Stimulated activated memory B cell treated with anti-CD40 and anti-IgM and Interleukin-4, amounts not matched to agents 10 μg/mL and 1 μg/mL and 100 μg/mL, for 72 hours (primary cell): ENCODE results near the gene CCNG2.
A peak's percentile ranks its signal among the peaks of the same experiment; 100 is the strongest.
"Not testable (repeated sequence)": the region's sequence is repeated elsewhere in the genome, so short reads cannot be mapped to it uniquely, and the experiment has no call there.

Experiments used
- ATAC-seq: fragments of 150-1000 bp; cut with Tn5 transposase; 2 replicates; pipeline ENCODE4 v1.10.0; 2021
- H3K27ac Mint-ChIP-seq: one replicate; pipeline ENCODE4 v1.8.0; 2022; ENCODE audit warnings: mild to moderate bottlenecking, mixed read lengths
- H3K27me3 Mint-ChIP-seq: one replicate; pipeline ENCODE4 v1.8.0; 2022; ENCODE audit warnings: mixed read lengths
- H3K36me3 Mint-ChIP-seq: one replicate; pipeline ENCODE4 v1.8.0; 2022; ENCODE audit warnings: mixed read lengths
- H3K4me1 Mint-ChIP-seq: one replicate; pipeline ENCODE4 v1.8.0; 2022; ENCODE audit warnings: mixed read lengths
- H3K4me3 Mint-ChIP-seq: one replicate; pipeline ENCODE4 v1.8.0; 2022; ENCODE audit warnings: mild to moderate bottlenecking, moderate library complexity, mixed read lengths
- H3K9me3 Mint-ChIP-seq: one replicate; pipeline ENCODE4 v1.8.0; 2022; ENCODE audit warnings: mixed read lengths

The CCNG2 gene

DNA sequence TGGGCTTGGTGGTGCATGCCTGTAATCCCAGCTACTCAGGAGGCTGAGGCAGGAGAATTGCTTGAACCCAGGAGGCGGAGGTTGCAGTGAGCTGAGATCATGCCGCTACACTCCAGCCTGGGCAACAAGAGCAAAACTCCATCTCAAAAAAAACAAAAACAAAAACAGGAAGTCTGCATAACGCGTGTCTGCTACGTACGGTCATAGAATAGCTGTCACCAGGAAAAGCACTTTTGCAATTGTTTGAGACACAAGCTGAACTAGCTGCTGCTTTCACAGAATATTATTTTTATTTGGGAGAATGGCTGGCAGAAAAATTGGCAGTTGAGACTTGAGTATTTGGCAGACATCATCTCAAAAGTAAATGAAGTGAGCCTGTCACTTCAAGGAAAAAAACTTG lies 19.6 kb upstream of the CCNG2 start:
- ATAC-seq, H3K9me3 Mint-ChIP-seq, H3K4me1 Mint-ChIP-seq, H3K27me3 Mint-ChIP-seq, H3K36me3 Mint-ChIP-seq: not testable (repeated sequence)
- Mint-ChIP-seq H3K4me3 (peak overlapping the region; percentile 50), H3K27ac (peak overlapping the region; percentile 55)

DNA sequence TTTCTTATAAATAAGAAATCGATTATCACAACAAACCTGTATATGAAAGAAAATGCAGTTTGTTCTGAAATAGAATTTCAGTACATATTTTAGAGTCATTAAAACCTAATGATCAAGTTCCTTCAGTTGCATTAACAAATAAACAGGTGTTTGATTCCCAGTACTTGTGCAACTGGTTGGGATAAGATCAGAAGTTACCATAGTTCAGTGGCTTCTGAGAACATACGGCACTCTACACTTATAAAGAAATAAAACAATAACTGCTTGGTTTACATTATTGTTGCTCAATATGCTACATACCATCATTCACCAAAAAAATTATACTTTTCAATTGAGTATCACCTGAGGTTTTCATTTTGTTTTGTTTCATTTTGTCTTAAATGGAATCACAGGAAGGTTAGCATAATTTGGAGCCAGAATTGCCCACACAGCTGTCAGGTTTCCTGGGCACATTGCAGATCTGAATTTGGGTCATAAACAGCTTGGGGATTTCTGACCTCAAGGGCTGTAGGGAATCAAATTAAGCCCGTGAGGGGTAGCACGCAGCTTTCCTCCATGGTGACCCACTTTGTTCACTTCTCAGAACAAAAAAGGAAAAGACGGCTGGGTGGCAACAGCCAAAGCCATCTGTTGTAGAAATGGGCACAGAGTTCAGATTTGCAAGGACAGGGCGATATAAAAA lies 14.9 kb upstream of the CCNG2 start:
- no peaks in the 10 kb centered on the region for H3K27me3 Mint-ChIP-seq
- no peak overlapping the region for H3K4me3 Mint-ChIP-seq
- ATAC-seq, result no peak
- H3K4me1 Mint-ChIP-seq, result peaks cover 17% of the 10 kb centered on the region
- H3K36me3 Mint-ChIP-seq, result no peaks in the 10 kb centered on the region
- H3K27ac Mint-ChIP-seq, result no peak overlapping the region
- no peaks in the 10 kb centered on the region for H3K9me3 Mint-ChIP-seq

DNA sequence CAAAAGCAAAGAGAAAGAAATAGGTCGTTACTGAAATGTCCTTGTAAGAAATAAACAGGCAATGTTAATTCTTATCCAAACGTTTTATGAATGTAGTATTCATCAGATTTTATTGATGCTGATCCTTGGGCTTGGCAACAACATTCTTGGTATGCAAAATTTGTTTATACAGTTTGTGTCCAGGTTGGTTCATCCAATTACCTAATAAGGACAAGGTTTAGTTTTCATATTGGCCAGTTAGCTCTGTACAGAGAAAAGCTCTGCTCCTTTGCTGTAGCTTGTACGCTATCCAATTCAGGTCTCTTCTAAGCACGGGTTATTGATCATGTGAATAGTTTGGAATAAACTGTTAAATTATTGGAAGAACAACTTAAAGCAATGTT lies 14.4 kb upstream of the CCNG2 start:
- Mint-ChIP-seq H3K36me3 (no peaks in the 10 kb centered on the region), H3K9me3 (no peaks in the 10 kb centered on the region), H3K27ac (no peak overlapping the region), H3K27me3 (no peaks in the 10 kb centered on the region), H3K4me1 (peaks cover 17% of the 10 kb centered on the region), H3K4me3 (no peak overlapping the region)
- no peak for ATAC-seq

DNA sequence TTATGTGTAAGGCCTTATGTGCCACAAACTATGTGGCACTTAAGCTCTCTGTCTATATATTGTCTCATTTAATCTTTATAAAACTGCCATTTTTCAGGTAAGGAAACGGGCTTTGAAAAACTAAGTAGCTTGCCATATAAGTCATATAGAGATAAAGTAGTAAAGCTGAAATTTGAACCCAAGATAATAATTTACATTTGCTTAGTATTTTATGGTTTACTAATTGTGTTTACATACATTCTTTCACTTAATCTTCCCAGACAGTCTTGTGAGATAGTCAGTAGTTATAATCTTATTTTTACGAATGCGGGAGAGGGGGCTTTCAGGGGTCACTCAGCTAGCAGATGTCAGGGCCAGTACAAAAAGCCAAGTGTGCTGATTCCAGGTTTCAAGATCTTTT lies 13.9 kb upstream of the CCNG2 start:
- H3K4me3 Mint-ChIP-seq, result no peak overlapping the region
- peaks cover 17% of the 10 kb centered on the region for H3K4me1 Mint-ChIP-seq
- H3K36me3 Mint-ChIP-seq, result no peaks in the 10 kb centered on the region
- no peak overlapping the region for H3K27ac Mint-ChIP-seq
- no peaks in the 10 kb centered on the region for H3K27me3 Mint-ChIP-seq
- ATAC-seq, result no peak
- no peaks in the 10 kb centered on the region for H3K9me3 Mint-ChIP-seq

DNA sequence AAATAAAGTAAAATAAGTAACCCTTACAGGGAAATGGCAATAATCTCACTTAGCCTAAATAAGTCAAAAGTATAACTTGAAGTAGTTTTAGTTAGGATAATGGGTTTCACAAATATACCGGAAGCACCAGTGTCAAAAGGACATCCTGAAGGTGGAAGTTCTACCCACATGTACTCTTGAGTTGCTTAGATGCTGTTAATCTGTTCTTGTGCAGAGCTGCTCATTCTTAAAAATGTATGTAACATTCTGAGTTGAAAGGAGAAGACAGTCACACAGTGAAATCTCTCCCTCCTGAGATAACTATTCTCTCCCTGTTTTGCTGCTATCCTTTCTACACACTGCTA lies 11.2 kb upstream of the CCNG2 start:
- no peaks in the 10 kb centered on the region for H3K9me3 Mint-ChIP-seq
- H3K4me1 Mint-ChIP-seq, result peaks cover 20% of the 10 kb centered on the region
- H3K4me3 Mint-ChIP-seq, result no peak overlapping the region
- no peaks in the 10 kb centered on the region for H3K36me3 Mint-ChIP-seq
- H3K27ac Mint-ChIP-seq, result peak overlapping the region; percentile 66
- no peaks in the 10 kb centered on the region for H3K27me3 Mint-ChIP-seq
- ATAC-seq, result no peak

DNA sequence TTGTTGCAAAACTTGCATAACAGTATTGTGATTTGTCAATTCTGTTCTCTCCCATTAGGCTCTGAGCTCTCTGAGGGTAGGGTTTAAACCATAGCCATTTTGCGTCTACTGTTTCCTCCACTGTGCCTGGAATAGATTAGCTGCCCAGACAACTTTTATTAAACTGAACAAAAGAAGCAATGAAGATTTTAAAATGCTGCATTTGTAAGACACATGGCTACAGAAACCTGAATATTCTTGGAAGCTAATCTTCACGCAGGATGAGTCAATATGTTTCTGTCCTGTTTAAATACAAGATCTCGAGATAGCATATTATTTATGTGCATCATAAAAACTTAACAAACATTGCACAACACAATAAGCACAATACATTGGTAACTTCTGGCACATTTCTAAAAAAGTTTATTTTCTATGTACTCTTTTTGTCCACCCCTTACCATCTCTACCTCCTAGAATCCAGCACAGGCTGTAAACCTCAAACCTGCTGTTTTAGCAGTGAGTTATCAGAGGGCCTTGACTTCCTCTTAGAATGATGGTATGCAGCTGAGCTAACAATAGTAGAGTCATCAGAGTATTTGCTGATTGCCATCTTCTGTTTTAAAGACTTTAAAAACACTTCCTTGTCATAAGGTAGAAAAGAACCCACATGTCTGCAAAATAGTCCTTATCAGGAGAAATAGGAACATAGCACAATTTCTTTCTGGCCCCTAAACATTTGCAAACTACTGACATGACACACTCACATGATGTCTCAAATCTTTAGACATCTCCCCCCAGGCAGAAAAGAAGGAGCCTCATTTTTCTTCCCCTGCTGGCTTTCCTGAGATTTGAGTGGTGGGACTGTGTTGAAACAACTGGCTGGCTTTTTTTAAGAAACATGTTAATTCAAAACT lies 10.6 kb upstream of the CCNG2 start:
- no peak for ATAC-seq
- Mint-ChIP-seq H3K4me3 (no peak overlapping the region), H3K4me1 (peaks cover 25% of the 10 kb centered on the region), H3K27ac (peak overlapping the region; percentile 66), H3K36me3 (no peaks in the 10 kb centered on the region), H3K9me3 (no peaks in the 10 kb centered on the region), H3K27me3 (no peaks in the 10 kb centered on the region)

DNA sequence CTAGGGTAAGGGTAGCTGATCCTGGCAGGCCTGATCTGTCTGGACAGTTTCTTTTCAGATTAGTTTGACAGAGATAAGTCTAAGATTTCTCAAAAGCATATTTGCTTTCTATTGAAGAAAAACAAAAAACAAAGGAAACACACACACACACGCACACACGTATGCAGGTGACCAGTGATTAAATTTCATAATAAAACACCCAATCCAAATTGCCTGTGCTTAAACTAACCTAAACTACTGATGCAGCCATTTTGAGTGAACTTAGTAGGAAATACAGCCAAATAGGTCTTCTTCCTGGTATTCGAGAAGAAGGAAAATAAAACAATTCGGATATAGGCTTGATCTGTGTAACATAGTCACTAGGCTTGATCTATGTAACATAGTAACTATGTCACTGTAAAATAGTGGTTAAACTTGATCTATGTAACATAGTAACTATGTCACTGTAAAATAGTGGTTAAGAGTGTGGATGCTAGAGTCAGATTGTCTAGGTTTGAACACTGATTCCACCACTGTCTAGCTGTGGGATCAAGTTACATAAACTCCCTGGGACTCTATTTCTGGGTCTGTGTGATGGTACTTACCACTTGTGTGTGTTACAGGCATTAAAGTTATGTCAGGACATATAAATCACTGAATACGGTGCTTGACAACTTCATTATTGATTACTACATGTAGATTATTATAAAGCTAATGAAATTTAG lies 9.8 kb upstream of the CCNG2 start:
- no peak for ATAC-seq
- Mint-ChIP-seq H3K9me3 (no peaks in the 10 kb centered on the region), H3K4me1 (peaks cover 26% of the 10 kb centered on the region), H3K27me3 (no peaks in the 10 kb centered on the region), H3K27ac (peak overlapping the region; percentile 66), H3K36me3 (no peaks in the 10 kb centered on the region), H3K4me3 (no peak overlapping the region)

DNA sequence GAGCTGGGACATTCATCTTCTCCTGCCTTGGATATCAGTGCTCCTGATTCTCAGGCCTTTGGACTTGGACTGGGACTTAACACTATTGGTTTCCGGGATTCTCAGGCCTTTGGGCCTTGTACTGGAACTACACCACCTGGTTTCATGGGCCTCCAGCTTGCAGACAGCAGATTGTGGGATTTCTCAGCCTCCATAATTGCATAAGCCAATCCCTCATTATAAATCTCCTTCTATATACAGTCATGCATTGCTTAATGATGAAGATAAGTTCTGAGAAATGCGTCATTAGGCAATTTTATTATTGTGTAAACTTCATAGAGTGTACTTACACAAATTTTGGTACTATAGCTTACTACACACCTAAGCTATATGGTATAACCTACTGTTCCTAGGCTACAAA lies 8.9 kb upstream of the CCNG2 start:
- H3K4me3 Mint-ChIP-seq, result no peak overlapping the region
- no peak for ATAC-seq
- peaks cover 35% of the 10 kb centered on the region for H3K4me1 Mint-ChIP-seq
- no peaks in the 10 kb centered on the region for H3K36me3 Mint-ChIP-seq
- no peaks in the 10 kb centered on the region for H3K9me3 Mint-ChIP-seq
- no peaks in the 10 kb centered on the region for H3K27me3 Mint-ChIP-seq
- no peak overlapping the region for H3K27ac Mint-ChIP-seq

DNA sequence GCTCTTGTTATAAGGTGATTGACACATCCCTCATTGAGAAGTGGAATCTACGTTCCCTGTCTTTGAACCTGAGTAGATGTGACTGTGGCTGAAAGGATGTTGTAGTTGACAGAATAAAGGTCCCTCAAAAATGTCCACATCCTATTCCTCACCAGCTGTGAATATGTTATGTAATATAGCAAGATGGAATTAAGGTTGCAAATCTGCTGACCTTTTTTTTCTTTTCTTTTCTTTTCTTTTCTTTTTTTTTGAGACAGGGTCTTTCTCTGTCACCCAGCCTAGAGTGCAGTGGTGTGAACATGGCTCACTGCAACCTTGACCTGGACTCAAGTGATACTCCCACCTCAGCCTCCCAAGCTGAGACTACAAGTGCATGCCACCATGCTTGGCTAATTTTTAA lies 7.2 kb upstream of the CCNG2 start:
- H3K27ac Mint-ChIP-seq, result no peak overlapping the region
- H3K4me3 Mint-ChIP-seq, result no peak overlapping the region
- peaks cover 48% of the 10 kb centered on the region for H3K4me1 Mint-ChIP-seq
- no peaks in the 10 kb centered on the region for H3K36me3 Mint-ChIP-seq
- no peak for ATAC-seq
- H3K9me3 Mint-ChIP-seq, result no peaks in the 10 kb centered on the region
- H3K27me3 Mint-ChIP-seq, result no peaks in the 10 kb centered on the region

DNA sequence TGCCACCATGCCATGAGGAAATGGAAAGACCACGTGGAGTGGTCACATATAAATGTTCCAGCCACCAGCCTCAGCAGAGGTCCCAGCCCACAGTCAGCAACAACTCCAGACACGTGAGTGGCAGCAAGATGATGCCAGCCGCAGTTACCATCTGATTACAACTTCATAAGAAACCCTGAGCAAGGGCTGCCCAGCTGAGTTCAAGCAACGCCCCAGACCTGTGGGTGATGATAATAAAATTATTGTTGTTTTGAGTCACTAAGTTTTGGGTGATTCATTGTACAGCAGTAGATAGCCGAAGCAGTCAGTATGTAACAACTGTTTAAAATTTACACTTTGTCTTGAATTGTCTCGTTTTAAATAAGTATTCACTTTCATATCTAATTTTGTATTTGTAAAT lies 5.8 kb upstream of the CCNG2 start:
- H3K4me3 Mint-ChIP-seq, result no peak overlapping the region
- no peak for ATAC-seq

DNA sequence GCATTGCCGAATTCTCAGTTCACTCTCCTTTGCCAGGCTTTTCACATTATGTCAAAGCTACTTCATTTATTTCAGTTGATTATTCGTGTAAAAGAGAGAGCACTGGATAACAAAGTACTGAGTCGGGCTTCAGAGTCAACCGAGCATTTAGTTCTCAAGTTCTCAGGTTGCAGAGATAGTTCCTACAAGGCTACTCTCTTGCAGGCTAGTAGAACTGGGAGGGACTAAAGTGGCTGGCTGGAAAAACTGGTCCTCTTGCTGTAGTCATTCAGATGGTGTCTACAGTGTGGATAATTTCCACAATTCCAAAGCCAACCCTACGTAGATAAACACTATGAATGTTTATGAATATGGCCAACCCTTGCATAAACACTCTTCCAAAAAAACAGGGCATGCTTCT lies 4.6 kb upstream of the CCNG2 start:
- Mint-ChIP-seq H3K27ac (peak overlapping the region; percentile 100), H3K4me1 (peaks cover 50% of the 10 kb centered on the region), H3K27me3 (no peaks in the 10 kb centered on the region), H3K9me3 (no peaks in the 10 kb centered on the region), H3K4me3 (no peak overlapping the region), H3K36me3 (no peaks in the 10 kb centered on the region)
- no peak for ATAC-seq

More for the DNA sequence above, 5.8 kb upstream of the CCNG2 start:
- H3K27ac Mint-ChIP-seq, result no peak overlapping the region
- no peaks in the 10 kb centered on the region for H3K9me3 Mint-ChIP-seq
- no peaks in the 10 kb centered on the region for H3K36me3 Mint-ChIP-seq
- no peaks in the 10 kb centered on the region for H3K27me3 Mint-ChIP-seq
- H3K4me1 Mint-ChIP-seq, result peaks cover 52% of the 10 kb centered on the region

DNA sequence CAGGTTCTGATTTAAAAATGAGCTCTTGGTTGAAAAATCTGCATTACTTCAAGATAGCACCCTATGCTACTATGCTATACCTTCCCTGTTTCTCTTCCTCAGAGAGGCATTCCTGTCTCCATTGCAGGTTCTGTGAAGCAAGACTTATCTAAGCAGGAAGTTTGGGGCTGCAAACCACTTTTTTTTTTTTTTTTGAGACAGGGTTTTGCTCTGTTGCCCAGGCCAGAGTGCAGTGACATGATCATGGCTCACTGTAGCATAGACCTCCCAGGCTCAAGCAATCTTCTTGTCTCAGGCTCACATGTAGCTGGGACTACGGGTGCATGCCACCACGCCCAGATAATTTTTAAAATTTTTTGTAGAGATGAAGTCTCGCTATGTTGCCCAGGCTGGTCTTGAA lies 4.0 kb upstream of the CCNG2 start:
- H3K27me3 Mint-ChIP-seq, result no peaks in the 10 kb centered on the region
- ATAC-seq, result no peak
- H3K27ac Mint-ChIP-seq, result peak overlapping the region; percentile 100
- no peaks in the 10 kb centered on the region for H3K36me3 Mint-ChIP-seq
- H3K9me3 Mint-ChIP-seq, result no peaks in the 10 kb centered on the region
- H3K4me3 Mint-ChIP-seq, result no peak overlapping the region
- peaks cover 50% of the 10 kb centered on the region for H3K4me1 Mint-ChIP-seq

DNA sequence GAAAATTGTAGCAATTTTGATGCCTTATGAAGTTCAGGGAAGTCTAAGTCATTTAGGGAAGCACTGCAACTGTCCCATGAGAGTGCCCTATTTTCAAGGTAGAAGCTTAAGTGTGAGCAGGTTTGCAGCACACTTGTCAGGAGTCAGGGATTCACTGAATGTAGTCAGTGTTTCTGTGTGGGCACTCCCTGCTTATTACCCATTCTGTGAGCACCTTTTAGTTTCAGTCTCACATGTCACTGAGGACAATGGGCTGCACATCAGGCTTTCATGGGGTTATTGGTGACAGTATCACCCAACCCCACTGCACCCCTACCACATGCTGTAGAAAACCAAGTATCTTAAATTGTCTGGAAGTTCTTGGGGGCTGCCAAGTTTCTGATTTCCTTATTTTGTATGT lies 2.9 kb upstream of the CCNG2 start:
- Mint-ChIP-seq H3K4me3 (no peak overlapping the region), H3K36me3 (peaks cover 6% of the 10 kb centered on the region), H3K4me1 (peaks cover 59% of the 10 kb centered on the region), H3K27me3 (no peaks in the 10 kb centered on the region), H3K9me3 (no peaks in the 10 kb centered on the region), H3K27ac (peak overlapping the region; percentile 100)
- ATAC-seq, result no peak

DNA sequence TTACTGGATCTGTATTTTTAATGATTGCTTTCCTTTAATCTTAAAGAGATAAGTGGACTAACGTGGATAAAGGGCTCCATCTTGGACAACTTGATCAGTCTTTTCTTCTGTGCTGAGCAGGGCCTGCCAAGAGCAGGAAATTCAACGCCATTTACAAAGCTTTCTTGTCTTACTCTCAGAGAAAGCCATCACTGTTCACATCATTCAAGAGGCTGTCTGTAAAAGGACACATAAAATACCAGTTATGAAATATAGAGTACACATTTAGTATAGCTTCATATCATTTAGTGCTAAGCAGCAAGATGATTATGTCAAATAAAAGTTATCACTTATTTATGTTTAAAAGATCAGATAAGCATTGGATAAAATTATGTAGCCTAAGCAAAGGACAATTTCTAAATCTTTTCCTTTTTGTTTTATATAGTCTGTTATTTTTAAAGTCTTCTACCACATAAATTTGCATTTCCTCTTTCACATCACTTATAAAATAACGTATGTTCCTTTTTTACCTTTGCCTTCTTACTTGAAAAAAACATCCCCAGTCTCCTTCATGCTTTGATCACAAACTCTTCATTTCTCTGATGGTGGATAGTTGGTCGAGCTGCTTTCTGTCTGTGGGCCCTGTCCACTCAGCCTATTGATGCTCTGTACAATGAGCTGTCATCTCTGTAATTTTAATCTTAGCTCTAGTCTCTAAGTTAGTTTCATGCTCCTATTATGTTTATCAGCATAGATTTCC lies 2.1 kb upstream of the CCNG2 start:
- peak overlapping the region; percentile 100 for H3K27ac Mint-ChIP-seq

More for the DNA sequence above, 2.1 kb upstream of the CCNG2 start:
- peaks cover 6% of the 10 kb centered on the region for H3K36me3 Mint-ChIP-seq
- peak overlapping the region; percentile 8 for H3K4me3 Mint-ChIP-seq
- no peaks in the 10 kb centered on the region for H3K9me3 Mint-ChIP-seq
- no peak for ATAC-seq
- no peaks in the 10 kb centered on the region for H3K27me3 Mint-ChIP-seq
- peaks cover 59% of the 10 kb centered on the region for H3K4me1 Mint-ChIP-seq
